ACC112 (cell line): ENCODE measurements around the gene OLIG2.

Experiments
- H2AFZ ChIP-seq: fragments of 200-600 bp; sonication (generic); one replicate; pipeline ENCODE4 v1.6.0; 2017; ENCODE audit warnings: antibody characterized with exemption, low read length; ENCODE audit not compliant: unreplicated experiment
- H3K27ac ChIP-seq: fragments of 200-600 bp; sonication (generic); 2 replicates; pipeline ENCODE4 v1.5.1; 2014; ENCODE audit warnings: low read depth, mild to moderate bottlenecking, antibody characterized with exemption, low read length, moderate library complexity
- H3K27me3 ChIP-seq: fragments of 200-600 bp; sonication (generic); 2 replicates; pipeline ENCODE4 v1.6.1; 2014; ENCODE audit warnings: mild to moderate bottlenecking, antibody characterized with exemption, low read length, moderate library complexity, mixed read lengths; ENCODE audit not compliant: insufficient read depth
- H3K36me3 ChIP-seq: fragments of 200-600 bp; sonication (generic); 2 replicates; pipeline ENCODE4 v1.6.1; 2016; ENCODE audit warnings: mild to moderate bottlenecking, antibody characterized with exemption, low read length, moderate library complexity, mixed read lengths; ENCODE audit not compliant: insufficient read depth
- H3K4me1 ChIP-seq: fragments of 200-600 bp; sonication (generic); one replicate; pipeline ENCODE4 v1.6.1; 2016; ENCODE audit warnings: low read length, mixed read lengths; ENCODE audit not compliant: insufficient read depth, unreplicated experiment, control insufficient read depth
- H3K4me3 ChIP-seq: fragments of 200-600 bp; sonication (generic); 2 replicates; pipeline ENCODE4 v1.5.1; 2014; ENCODE audit warnings: mild to moderate bottlenecking, low read depth, low read length
- H3K79me2 ChIP-seq: fragments of 200-600 bp; sonication (generic); one replicate; pipeline ENCODE4 v1.6.0; 2016; ENCODE audit warnings: low read length; ENCODE audit not compliant: control insufficient read depth, unreplicated experiment, insufficient read depth

Gene OLIG2

GRCh38 chr21:33033094-33033951 is 7.6 kb downstream of the OLIG2 start:
- no peaks in the 10 kb centered on the region for H3K79me2 ChIP-seq
- H3K4me1 ChIP-seq = peaks cover 13% of the 10 kb centered on the region
- no peak overlapping the region for H3K27ac ChIP-seq
- peaks cover 69% of the 10 kb centered on the region for H3K27me3 ChIP-seq
- no peaks in the 10 kb centered on the region for H3K36me3 ChIP-seq
- H2AFZ ChIP-seq = no peak overlapping the region
- no peak overlapping the region for H3K4me3 ChIP-seq

GRCh38 chr21:33033961-33034413 is 8.3 kb downstream of the OLIG2 start:
- H2AFZ ChIP-seq = no peak overlapping the region
- no peak overlapping the region for H3K27ac ChIP-seq
- no peaks in the 10 kb centered on the region for H3K79me2 ChIP-seq
- H3K4me3 ChIP-seq = no peak overlapping the region
- H3K4me1 ChIP-seq = peaks cover 13% of the 10 kb centered on the region
- H3K36me3 ChIP-seq = no peaks in the 10 kb centered on the region
- H3K27me3 ChIP-seq = peaks cover 63% of the 10 kb centered on the region

GRCh38 chr21:33035147-33035546 is 9.4 kb downstream of the OLIG2 start:
- H3K36me3 ChIP-seq = no peaks in the 10 kb centered on the region
- H3K79me2 ChIP-seq = no peaks in the 10 kb centered on the region
- H3K4me1 ChIP-seq = peaks cover 13% of the 10 kb centered on the region
- H3K27ac ChIP-seq = no peak overlapping the region
- no peak overlapping the region for H3K4me3 ChIP-seq
- H3K27me3 ChIP-seq = peaks cover 51% of the 10 kb centered on the region
- H2AFZ ChIP-seq = no peak overlapping the region

GRCh38 chr21:33036430-33037162 is 10.9 kb downstream of the OLIG2 start:
- H3K36me3 ChIP-seq = no peaks in the 10 kb centered on the region
- peaks cover 37% of the 10 kb centered on the region for H3K27me3 ChIP-seq
- no peak overlapping the region for H3K27ac ChIP-seq
- H3K79me2 ChIP-seq = no peaks in the 10 kb centered on the region
- H2AFZ ChIP-seq = no peak overlapping the region
- H3K4me1 ChIP-seq = peaks cover 13% of the 10 kb centered on the region
- no peak overlapping the region for H3K4me3 ChIP-seq

DNA sequence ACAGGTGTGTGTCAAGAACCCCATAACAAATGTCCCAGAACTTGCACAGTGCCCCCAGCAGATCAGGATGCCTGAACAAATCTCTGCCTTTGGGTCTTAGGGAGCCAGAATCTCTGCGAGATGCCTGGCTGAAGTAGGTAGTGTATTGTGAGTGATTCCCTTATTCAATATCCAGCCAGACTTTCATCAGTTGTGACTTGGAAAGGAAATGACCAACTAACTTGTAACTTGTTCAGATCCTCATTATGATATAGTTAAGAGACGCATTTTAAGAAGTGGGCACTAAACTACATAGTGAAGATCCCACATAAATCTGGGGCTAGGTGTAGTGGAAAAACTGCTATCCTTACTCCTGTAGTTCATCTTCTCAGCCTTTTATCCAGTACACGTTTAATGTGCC is 11.8 kb downstream of the OLIG2 start:
- H3K4me3 ChIP-seq = no peak overlapping the region
- H3K79me2 ChIP-seq = no peaks in the 10 kb centered on the region
- no peak overlapping the region for H3K27ac ChIP-seq
- H3K36me3 ChIP-seq = no peaks in the 10 kb centered on the region
- no peak overlapping the region for H2AFZ ChIP-seq
- peaks cover 17% of the 10 kb centered on the region for H3K4me1 ChIP-seq
- peaks cover 27% of the 10 kb centered on the region for H3K27me3 ChIP-seq

GRCh38 chr21:33039536-33039935 is 13.8 kb downstream of the OLIG2 start:
- H3K79me2 ChIP-seq = no peaks in the 10 kb centered on the region
- H3K27me3 ChIP-seq = peaks cover 12% of the 10 kb centered on the region
- H3K27ac ChIP-seq = no peak overlapping the region
- H3K36me3 ChIP-seq = no peaks in the 10 kb centered on the region
- H2AFZ ChIP-seq = no peak overlapping the region
- no peak overlapping the region for H3K4me3 ChIP-seq
- peaks cover 28% of the 10 kb centered on the region for H3K4me1 ChIP-seq

DNA sequence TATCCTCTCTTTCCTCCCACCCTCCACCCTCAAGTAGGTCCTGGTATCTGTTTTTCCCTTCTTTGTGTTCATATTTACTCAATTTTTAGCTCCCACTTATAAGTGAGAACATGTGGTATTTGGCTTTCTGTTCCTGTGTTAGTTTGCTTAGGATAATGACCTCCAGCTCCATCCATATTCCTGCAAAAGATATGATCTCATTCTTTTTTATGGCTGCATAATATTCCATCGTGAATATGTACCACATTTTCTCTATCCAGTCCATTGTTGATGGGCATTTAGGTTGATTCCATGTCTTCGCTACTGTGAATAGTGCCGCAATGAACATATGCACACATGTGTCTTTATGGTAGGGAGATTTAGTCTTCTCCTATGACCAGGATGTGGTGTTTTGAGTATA is 14.5 kb downstream of the OLIG2 start:
- no peak overlapping the region for H3K27ac ChIP-seq
- no peaks in the 10 kb centered on the region for H3K36me3 ChIP-seq
- no peaks in the 10 kb centered on the region for H3K79me2 ChIP-seq
- no peak overlapping the region for H2AFZ ChIP-seq
- no peak overlapping the region for H3K4me3 ChIP-seq
- peaks cover 28% of the 10 kb centered on the region for H3K4me1 ChIP-seq
- peaks cover 12% of the 10 kb centered on the region; the same call in 1 of the 2 replicates for H3K27me3 ChIP-seq

- Histone ChIP-seq H3K79me2 (no peaks in the 10 kb centered on the region), H3K36me3 (no peaks in the 10 kb centered on the region), H3K27me3 (peaks cover 22% of the 10 kb centered on the region; the same call in 1 of the 2 replicates), H3K4me1 (peaks cover 17% of the 10 kb centered on the region), H3K27ac (no peak overlapping the region), H3K4me3 (no peak overlapping the region), H2AFZ (no peak overlapping the region)
Measured at GRCh38 chr21:33041981-33042380, 16.2 kb downstream of the OLIG2 start.

DNA sequence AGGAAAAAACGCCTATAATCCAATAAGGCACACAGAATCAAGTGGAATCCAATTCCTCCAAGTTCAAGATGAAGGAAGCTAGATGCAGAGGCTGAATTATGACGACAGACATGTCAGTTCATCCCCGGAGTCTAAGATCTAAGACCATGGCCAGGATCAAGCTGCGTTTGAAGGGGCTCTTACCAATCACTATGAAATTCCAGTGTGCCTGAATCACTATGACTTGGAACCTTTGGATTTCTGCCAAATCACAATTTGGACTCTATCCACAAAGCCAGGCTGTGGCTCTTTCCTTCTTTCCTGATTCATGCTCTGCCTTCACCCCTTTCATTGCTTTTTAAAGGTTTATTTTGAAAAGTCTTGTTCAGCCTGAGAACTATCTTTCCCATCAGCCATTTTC is 17.1 kb downstream of the OLIG2 start:
- peaks cover 24% of the 10 kb centered on the region; the same call in 1 of the 2 replicates for H3K27me3 ChIP-seq
- no peak overlapping the region for H2AFZ ChIP-seq
- no peak overlapping the region for H3K27ac ChIP-seq
- 0 out of 2 replicates have a peak overlapping the region, but pooled peaks have one; percentile 11 for H3K4me3 ChIP-seq
- H3K4me1 ChIP-seq = peaks cover 17% of the 10 kb centered on the region
- no peaks in the 10 kb centered on the region for H3K79me2 ChIP-seq
- no peaks in the 10 kb centered on the region for H3K36me3 ChIP-seq

DNA sequence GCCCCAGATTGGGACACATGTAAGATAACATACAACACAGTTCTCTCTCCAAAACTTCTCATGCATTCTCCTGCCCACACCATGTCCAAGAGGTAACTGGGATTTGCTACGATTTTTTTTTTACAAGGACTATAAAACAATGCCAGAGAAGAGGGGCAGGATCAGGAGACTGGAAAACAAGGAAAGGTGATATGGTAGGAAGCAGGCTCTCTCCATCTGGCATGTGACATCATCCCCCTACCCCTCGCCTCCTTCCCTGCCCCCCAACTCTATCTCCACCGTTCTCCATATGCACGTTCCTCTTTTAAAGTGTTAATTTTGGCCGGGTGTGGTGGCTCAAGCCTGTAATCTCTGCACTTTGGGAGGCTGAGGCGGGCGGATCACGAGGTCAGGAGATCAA is 20.7 kb downstream of the OLIG2 start:
- Histone ChIP-seq H3K36me3 (no peaks in the 10 kb centered on the region), H3K4me1 (peaks cover 17% of the 10 kb centered on the region), H3K79me2 (no peaks in the 10 kb centered on the region), H3K4me3 (no peak overlapping the region), H3K27me3 (peaks cover 57% of the 10 kb centered on the region), H2AFZ (no peak overlapping the region), H3K27ac (no peak overlapping the region)
